Dedifferentiated amniotic fluid mesenchymal stem cell (primary cell): Measurements from ENCODE around the gene GIMD1.
A peak's percentile ranks its signal among the peaks of the same experiment; 100 is the strongest.
"Not testable (repeated sequence)": the region's sequence is repeated elsewhere in the genome, so short reads cannot be mapped to it uniquely, and the experiment has no call there.

ENCODE experiments used
- DNase-seq: peaks from one replicate; pipeline ENCODE4 v3.0.0-alpha.2; 2016; ENCODE audit errors: extremely low spot score

The GIMD1 gene

DNA sequence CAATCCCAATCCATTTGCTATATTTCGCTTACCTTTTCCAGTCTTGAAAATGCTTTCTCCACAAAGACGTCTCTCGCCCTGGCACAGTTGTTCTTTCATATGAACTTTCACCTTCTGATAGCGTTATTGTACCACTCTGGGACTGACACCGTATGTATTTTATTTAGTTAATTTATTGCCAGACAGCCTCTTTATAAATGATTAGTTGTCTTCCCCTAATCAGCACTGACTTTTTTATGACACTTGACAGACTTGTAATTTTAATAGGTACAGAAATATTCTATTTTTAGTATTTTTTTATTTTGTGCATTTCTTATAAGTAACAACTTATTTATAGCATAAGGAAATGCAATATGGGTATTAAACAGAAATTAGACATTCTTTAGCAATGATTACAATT lies at the start of gene GIMD1:
TSS of gene GIMD1 (minus strand) at position 101 of the 400 bp plus-strand sequence. CDS start 1,343 bp downstream, outside the sequence.
- DNase-seq, result no peak

DNA sequence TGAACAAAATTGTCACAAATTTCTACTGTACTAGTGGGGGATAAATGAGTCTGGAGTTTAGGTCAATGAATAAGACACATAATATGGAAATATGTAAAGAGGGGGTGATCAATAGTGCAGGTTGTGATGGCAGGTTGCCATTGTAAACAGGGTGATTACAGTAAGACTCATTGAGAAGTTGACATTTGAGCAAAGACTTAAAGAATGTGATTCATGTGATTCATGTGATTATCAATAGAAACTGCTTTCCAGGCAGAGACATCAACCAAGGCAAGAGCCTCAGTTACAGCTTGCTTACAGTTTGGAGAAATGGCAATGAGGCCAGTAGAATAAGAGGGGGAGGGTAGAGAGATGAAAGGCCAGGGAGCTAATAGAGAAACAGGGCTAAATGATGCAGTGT lies 45.8 kb upstream of the GIMD1 start:
- DNase-seq, result no peak

DNA sequence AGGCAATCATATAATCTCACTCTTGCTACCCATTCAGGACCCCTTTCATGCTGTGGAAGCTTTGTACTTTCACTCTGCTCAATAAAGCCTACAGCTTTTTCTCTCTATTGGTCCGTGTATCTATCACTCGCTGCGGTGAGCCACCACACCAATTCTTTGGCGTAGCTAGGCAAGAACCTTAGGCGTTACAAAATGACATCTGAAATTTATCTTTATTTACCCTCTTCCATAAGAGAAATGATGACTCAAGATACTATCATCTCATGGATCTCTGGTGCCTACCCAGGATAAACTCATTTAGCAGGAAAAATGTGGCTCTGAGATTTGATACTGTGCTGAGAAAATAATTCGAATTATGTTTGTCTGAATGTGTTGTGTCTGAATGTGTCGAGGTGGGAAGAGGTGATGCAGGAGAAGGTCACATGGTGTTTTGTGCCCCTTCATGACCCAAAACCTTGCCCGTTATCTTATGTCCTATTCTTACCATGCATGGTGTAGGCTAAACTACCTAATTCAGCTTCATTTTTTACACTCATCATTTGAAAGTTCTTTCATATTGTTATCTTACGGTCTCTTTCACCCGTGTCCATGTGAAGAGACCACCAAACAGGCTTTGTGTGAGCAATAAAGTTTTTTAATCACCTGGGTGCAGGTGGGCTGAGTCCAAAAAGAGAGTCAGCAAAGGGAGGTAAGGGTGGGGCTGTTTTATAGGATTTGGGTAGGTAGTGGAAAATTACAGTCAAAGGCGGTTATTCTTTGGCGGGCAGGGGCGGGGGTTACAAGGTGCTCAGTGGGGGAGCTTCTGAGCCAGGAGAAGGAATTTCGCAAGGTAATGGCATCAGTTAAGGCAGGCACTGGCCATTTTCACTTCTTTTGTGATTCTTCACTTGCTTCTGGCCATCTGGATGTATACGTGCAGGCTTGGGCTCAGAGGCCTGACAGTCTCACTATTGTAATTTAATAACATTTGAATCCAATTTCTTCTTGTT lies 41.6 kb upstream of the GIMD1 start:
- no peak for DNase-seq

DNA sequence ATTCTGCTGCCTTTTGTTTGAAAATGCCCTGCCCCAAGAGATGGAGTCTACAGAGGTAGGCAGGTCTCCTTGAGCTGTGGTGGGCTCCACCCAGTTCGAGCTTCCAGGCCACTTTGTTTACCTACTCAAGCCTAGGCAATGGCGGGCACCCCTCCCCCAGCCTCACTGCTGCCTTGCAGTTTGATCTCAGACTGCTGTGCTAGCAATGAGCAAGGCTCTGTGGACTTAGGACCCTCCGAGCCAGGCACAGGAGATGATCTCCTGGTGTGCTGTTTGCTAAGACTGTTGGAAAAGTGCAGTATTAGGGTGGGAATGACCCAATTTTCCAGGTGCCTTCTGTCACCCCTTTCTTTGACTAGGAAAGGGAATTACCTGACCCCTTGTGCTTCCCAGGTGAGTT lies 39.4 kb upstream of the GIMD1 start:
- not testable (repeated sequence) for DNase-seq

DNA sequence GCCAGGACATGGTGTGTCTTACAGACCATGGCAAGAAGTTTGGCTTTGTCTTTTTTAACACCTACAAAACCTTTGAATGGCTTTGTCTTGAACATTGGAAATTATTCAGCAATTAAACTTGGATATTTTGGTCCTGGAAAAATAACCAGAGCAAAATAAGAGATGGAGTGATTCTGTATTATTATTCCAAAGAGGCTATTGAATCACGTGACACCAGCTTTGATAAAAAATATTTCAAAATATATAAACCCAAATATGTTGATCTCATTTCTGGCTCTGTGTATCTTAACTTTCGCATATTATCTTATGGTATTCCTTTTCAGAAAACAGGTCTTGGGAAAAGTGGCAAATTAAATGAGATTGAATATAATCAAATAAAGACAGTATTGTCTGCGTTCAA lies 32.6 kb upstream of the GIMD1 start:
- no peak for DNase-seq

DNA sequence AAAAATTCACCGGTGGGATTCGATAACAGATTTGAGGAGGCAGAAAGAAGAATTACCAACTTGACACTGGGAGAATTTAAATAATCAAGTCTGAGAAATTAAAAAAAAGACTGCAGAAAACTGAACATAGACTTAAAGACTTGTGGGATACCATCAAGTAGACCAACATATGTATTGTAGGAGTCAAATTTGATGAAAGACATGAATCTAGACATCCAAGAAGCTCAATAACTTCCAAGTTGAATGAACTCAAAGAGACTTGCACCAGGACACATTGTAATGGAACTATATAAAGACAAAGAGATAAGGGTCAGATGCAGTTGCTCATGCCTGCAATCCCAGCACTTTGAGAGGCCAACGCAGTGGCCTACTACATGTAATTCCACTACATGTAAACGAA lies 30.3 kb upstream of the GIMD1 start:
- not testable (repeated sequence) for DNase-seq

DNA sequence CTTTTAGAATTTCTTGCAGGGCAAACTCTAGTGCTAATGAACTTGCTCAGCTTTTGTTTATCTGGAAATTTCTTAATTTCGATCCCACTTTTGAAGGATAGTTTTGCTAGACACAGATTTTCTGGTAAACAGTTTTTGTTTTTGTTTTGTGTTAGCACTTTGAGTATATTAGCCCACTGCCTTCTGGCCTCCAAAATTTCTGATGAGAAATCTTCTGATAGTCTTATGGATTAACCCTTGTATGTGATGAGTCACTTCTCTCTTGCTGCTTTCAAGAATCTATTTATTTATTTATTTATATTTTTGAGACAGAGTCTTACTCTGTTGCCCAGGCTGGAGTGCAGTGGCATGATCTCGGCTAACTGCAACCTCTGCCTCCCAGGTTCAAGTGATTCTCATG lies 27.0 kb upstream of the GIMD1 start:
- DNase-seq, result no peak

DNA sequence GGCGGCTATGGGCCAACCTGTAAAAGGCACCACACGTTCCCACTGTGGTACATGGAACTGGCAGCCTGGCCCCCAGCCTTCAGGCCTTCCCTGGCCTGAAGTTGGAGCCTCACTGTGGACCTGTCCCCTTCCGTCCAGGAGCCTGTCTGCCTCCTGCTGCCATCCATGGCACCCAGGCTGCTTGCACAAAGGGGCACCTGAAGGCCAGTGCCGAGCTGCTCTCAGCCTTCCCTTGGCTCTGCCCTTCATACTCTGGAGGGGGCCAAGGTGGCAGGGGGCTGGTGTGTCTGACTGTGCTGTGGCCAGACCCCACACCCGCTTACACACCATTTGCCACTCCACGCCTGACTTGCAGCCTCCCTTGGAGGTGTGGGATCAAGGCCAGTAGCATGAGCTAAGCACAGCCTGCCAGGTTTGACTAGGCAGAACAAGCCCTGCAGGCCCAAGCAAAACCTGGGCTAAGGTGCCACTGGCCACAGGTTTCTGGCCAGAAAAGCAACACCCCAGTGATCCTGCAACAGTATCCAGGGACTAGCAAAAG lies 17.3 kb upstream of the GIMD1 start:
- no peak for DNase-seq

DNA sequence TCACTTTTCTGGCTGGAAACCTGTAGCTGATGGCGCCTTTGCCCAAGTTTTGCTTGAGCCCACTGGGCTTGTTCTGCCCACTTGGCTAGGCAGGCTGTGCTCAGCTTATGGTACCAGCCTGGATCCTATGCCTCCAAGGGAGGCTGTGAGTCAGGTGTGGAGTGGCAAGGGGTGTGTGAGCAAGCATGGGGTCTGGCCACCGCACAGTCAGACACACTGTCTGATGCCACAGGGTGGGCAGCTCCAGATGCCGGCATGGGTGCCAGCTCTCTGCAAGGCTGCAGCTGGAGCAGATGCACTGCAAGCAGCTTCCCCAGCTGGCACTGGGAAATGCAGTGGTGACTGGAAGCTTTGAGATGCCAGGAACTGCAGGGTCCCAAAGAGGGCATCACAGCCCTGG lies 16.3 kb upstream of the GIMD1 start:
- no peak for DNase-seq

DNA sequence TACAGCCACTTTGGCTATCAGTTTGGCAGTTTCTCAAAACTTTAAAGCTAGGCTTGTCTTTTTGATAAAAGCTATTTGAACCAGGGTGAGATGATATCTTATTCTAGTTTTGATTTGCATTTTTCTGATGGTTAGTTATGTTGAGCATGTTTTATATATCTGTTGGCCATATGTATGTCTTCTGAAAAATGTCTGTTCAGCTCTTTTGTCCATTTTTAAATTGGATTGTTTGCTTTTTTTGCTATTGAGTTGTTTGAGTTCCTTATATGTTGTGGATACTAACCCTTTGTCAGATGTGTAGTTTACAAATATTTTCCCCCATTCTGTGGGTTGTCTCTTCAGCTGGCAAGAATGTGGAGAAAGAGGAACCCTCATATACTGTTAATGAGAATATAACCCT lies 11.6 kb upstream of the GIMD1 start:
- DNase-seq, result no peak

DNA sequence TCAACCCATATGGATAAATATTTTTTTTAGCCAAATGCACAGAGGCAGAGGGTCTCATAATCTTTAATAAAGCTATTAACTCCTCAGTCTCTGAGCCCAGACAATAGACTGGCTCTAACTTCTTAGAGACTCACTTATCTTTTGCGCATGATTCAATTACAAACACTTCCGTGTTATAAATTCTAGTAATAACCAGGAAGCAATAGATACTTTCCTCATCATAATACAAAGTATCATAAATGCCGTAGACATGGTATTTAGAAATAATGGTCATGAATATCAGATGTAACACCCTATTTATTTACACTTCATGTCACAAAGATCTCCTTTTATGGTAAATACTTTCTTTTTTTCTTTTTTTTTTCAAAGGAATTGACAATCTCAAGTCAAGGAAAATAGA lies 4.4 kb upstream of the GIMD1 start:
- no peak for DNase-seq

DNA sequence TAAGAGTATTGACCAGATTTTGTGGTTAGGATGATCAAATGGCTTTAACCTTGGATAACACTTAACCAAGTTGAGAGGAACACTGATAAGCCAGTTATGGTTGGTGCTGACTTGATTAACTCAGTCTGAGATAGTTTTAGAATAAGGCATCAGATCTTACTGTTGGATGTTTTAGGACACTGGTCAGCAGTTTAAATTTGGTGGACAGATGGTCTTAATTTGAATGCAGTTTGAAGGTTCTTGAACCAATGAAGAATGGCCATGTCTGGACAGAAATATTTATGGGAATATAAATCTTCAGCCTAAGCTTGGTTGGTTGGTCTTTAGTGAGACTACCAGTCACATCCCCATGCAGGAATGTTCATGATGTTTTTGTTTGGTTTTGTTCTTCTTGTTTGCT lies 2.6 kb upstream of the GIMD1 start:
- DNase-seq, result no peak

DNA sequence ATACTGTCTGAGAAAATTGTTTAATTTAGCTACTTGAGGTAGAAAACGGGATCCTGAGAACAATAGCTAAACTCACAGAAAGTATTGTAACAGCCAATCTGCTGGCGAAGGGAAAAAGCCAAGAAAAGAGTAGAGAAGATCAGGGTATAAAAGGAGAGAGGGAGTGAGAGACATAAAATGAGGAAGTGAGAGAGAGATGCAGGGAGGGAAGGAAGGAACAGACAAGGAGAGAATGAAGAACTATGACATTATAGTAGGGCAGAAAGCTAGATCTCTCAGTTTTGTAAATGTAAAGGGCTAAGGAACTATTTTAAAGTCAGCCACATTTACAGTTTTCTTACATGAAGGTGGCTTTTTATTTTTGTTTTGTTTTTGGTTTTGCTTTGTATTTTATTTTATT lies 1.6 kb upstream of the GIMD1 start:
- DNase-seq, result no peak

DNA sequence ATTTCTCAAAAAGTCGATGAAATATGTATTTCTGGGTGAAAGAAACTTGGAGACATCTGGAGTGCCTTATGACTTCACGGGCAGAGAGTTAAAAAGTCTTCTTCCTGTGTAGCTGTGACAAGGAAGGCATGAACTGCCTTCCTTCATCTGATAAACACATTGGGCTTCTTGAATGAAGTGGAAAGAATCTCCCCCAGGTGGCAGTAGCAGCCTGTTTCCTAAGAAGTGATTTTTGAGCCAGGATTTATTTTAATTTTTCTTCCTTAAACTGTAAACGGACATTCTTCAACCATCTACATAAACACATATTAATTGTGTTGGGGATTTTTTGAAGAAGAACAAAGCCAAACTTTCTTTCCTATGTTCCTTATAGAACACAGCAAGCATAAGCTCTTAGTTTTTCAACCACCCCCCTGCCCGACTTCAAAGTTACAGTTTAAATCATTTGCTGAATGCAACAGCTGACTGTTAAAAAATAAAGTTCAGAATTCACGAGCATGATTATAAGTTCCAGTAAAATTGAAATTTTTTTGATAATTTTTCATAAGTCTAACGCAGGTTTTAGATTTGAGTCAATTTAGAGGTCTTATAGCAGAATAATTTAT lies 980 bp upstream of the GIMD1 start:
- DNase-seq, result peak; percentile 88

DNA sequence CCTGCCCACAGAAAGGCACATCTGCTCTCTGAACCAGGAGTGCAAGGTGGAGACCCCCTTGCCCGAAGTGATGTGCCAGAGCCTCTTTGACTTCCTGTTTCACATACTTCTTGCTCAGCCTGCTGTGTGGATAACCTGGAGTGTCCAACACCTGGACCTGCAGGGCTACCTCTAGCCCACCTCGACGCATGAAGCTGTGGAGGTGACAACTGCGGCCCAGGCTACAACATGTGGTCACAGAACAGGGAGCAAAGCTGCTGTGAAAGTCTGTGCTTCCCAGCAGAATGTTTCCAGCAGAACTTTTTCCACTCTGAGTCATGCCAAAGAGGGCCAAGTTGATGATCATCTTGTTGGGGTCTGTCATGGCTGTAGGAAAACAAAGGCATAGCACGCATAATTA lies 1.5 kb downstream of the GIMD1 start:
- DNase-seq, result no peak

DNA sequence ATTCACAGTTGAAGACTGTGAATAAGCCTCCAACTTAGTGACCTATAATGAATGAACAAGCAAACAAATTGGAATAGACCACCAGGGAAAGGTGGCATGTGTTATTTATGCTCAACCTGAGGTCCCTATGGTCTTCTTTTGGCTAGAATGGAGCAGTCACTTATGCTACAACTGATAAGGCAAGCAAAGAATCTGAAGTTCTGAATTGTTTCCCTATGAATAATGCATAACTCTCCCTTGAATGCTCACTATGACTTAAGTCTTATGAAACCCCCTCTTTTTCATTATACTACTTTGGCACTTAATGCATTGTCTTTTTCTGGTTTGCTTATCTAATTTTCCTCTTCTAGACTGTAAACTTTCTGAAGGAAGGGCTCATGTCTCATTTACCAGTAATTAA lies 2.6 kb downstream of the GIMD1 start:
- DNase-seq, result no peak

DNA sequence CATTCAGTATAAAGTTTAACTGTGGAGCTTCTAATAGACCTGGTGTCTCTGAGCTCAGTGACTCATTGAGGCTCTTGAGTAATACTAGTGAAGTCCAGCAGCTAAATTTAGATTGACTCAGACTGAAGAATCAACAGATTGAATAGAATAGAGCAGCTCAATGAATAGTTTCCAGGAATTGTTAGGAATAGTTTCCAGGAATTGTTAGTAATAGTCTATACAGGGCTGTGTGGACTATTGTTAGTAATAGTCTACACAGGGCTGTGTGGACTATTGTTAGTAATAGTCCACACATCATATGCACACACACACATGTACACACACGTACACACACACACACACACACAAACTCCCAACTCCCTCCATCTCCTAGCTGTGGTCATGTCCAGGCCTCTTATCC lies 3.0 kb downstream of the GIMD1 start:
- peak; percentile 84 for DNase-seq

DNA sequence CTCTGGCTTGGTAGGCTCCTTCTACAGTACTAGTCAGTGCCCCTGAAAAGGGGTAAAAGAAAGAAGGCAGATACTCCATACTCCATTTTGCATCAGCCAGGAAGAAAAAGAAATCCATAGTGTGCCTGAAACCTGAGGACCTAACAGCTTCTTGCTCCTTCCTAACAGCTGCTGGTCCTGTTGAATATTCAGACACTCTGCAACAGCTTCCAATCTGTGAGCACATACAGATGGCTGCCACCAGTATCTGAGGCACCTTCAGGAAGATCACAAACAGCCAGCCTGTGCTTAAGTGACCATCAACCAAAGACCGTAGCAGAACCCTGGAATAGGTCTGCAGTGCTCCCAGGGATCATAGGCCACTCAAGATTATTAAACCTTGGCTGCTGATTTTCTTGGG lies 4.3 kb downstream of the GIMD1 start:
- no peak for DNase-seq

DNA sequence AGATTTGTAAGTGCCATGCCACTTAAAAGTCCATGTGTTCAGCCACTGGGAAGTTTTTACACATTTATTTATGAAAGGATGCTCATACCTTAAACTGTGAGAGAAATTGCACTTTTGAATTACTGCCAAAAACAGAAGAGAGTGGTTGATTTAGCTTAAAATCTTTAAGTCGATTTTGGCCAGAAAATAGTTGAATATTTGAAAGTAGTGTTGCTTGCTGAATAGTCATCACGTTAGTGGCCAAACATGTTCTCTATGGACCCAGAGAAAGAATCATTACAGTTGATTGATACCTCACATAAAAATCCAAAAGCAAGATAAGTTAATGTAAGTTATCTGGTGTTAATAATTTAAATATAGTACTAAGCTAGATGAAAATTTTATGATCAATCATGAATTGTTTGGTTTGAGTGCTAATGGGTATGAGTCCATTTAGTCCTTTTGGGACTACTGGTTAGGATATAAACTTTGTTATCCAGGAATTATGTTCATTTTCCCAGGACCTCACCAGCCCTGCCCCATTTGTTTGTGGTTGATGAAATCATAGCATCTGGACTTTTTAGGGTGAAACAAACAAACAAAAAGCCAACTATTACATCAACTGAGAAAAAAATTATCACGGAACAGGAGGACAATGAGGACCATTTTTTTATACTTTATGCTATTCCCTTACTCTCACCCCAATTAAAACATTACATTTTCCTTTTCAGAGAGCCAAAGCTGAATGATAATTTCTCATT lies 6.3 kb downstream of the GIMD1 start:
- DNase-seq, result no peak

DNA sequence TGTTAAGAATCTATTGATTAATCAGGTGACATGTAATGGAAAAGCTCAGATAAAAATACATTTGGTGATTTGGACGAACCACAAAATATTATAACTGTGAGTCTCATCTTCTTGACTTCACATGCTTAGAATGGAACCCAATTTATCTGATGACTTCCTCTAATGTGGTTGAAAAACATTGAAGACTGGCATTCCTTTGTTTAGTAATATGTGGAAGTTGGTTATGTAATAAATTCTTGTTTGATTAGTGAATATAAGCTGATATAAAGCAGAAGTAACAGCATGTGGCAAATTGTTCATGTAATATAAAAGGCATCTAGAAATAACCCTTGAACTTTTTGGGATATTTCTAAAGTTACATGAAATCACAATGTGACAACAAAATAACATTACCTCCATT lies 9.7 kb downstream of the GIMD1 start:
- no peak for DNase-seq

DNA sequence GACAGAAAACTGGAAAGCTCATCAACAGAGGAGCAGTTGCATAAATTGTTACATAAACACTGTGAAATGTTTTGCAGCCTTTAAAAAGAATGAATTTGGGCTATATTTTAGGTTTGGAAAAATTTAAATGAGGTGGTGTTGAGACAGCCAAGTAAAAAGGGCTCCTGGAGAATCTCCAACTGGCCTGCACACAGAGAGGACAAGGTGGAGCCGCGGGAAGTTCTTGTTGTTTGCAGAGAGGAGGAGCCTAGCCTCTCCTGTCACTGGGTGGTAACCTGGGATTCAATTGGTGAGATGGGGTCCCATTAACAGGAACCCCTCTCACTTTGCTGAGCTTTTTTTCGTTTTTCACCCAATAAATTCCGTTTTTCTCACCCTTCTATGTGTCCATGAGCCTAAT lies 13.4 kb downstream of the GIMD1 start:
- no peak for DNase-seq

DNA sequence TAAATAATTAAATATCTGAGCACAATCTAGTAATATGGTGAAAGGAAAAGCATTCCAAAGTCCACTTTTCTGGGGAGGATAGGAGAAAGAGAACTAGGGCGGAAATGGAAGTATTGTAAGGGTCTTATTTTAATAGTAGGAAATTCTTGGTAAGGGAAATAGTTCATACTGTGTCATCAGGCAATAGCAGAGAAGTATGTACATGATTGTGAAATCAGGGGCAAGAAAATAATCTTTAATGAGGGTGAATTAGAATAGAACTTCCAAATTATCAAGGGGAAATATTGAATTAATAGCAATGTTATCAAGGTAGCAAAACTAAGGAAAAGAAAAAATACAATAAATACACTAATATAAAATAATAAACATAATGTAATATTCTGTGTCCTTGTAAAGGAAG lies 14.8 kb downstream of the GIMD1 start:
- DNase-seq, result no peak
